HG03432 (cell line): ENCODE measurements around the gene GRK5.
A peak's percentile ranks its signal among the peaks of the same experiment; 100 is the strongest.
"Not testable (repeated sequence)": the region's sequence is repeated elsewhere in the genome, so short reads cannot be mapped to it uniquely, and the experiment has no call there.

Source experiments
- ATAC-seq: cut with Tn5 transposase; IDR thresholded peaks from one replicate; pipeline ENCODE4 v1.9.1; 2021; ENCODE audit warnings: mild to moderate bottlenecking, moderate library complexity; ENCODE audit not compliant: unreplicated experiment

Gene GRK5

DNA sequence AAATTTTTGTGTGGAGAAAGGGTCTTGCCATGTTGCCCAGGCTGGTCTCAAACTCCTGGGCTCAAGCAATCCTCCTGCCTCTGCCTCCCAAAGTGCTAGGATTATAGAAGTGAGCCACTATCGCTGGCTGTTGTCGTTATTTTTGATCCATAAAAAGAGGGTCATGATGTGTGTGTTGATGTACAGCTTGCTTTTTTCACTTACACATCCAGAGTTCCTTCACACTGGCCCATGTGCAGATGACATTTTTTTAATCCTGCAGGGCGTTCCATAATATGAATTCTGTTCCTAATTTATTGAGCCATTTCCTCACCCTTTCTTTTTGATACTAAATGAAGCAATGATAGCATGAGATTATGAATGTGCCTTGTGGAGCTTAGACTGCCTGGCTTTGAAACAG lies 40.8 kb downstream of the GRK5 start:
- ATAC-seq: no peak

DNA sequence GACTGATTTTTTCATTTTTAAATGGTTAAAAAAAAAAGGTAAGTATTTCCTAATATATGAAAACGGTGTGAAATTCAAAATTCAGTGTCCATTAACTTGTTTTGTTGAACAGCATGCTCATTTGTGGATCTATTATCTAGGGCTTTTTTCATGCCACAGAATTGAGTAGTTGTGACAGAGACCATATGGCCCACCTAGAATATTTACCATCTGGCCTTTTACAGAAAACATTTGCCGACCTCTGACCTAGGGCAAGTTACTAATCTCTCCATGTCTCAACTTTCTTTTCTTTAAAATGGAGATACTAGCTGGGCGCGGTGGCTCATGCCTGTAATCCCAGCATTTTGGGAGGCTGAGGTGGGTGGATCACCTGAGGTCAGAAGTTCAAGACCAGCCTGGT lies 41.3 kb downstream of the GRK5 start:
- ATAC-seq: no peak

DNA sequence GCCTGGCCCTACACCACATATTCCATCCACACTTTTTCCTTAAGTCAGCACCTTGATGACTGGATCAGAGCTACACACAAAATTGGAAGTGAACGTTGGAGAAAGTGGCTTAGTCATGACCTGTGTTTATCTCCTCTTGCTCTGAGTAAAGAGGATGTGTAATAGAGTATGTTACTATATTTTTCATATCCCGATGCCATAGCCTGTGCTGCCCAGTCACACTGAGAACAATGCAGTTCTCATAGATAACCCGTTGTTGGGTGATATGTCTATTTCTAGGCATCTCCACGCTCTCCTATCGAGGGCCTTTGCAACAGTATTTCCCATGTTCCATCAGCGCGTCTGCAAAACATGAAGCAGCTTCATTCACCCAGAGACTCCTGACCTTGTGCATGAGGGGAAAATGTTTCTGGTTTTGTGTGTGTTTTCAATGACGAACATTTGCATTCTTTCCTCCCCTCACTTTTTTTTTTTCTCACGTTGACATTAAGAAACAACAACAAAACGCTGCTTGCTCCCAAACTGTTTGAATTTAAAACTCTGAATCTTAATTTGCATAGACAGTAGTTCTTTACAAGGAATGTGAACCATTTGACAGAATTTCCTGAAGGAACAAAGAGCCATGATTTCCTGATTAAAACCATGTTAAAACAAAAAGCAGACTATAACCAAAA lies 43.4 kb downstream of the GRK5 start:
- no peak for ATAC-seq

DNA sequence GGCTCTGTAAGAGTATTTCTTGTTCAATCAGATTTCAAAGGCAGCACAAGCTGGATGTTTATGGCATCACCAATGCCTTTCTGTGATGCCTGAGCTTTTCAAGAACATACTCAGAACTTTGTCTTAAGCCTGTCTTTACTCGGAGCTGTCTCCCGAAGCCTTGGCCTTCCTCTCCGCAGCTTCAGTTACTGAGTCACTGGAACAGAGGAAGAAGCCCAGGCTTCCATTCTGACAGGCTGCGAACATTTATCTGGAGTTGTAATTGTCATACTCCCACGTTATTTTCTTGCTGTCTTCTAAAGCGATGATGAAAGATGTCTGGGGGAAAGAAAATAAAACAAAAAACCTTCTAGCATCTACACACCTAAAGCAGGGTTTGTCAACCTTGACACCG lies 43.9 kb downstream of the GRK5 start:
- ATAC-seq: no peak

DNA sequence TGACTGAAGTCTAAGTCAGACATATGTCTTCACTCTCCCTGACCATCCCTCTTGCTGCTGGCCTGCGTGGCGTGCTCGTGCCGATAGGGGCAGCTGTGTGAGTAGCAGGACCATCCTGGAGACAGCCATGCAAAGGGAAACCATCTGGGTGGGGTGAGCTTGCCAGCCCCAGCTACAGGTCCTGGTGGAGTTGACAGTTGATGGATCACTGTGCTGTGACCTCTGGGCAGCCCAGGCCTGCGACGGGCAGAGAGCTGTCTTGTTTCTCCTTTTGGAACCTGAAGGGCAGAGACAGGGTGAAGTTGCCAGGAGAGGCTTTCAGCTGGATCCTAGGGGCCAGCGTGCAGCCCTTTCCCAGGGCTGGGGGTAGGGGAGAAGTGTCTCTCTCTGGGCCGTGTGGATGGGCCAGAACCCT lies 44.7 kb downstream of the GRK5 start:
- ATAC-seq: no peak

DNA sequence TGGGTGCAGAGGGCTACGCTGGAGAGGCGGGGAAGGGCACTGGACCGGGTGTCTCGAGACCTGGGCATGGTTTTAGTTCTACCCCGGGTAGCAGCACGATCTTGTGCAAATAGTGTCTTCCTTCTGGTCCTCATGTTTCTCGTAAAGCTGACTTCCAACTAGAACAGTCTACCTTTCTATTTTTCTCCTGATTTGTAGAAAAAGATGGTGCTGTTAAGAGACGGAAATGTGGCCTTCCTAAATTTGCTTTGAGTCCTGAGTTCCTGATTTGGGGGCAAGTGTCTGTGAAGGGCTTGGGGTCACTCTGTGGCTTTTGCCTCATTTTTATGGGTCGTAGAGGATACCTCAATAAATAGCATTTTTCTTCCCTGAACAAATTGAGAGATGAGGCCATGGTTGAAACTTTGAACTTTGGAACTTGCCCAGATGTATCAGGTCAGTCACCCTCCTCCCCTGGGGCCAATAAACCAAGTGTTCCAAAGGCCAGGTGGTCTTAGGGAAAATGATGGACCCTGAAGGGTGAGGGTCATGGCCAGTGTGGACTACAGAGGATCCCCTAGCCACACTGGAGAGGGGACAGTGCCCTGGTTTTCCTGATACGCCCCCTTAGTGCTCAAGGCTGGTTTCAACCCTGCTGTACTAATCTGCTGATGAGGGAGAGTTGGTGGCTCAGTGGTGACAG lies 45.2 kb downstream of the GRK5 start:
- no peak for ATAC-seq

DNA sequence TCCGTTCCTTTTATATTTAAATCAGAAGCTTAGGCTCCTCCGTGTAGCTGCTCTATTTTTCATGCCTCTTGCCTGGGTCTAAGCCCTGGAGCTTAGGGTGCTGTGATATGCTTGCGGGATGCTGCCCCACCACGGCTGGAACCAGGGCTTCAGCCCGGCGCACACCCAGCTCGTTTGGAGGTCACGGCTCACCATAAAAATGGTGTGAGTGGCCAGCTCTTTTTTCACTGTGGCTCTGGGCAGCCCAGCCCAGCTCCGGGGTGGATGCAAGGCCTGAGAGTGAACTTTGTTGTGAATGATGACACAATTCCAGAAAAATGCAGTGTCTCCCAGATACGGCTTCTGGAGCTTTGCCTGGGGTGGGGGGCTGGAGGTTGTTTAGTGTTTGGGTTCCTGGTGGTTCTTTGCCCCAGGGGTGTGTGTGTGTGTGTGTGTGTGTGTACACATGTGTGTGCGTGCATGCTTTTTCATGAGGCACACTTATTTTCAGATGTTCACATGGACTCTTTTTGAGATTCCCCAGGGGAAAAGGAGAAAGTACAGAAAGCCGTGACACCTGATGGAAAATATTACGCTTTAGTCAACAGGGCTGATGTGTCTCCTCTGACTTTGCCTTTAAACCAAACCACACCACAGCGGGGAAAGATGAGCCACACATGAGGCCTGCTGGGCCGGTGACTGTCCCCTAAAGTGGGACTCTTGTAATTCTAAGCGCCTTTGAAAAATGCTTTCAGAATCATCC lies 46.2 kb downstream of the GRK5 start:
- no peak for ATAC-seq

DNA sequence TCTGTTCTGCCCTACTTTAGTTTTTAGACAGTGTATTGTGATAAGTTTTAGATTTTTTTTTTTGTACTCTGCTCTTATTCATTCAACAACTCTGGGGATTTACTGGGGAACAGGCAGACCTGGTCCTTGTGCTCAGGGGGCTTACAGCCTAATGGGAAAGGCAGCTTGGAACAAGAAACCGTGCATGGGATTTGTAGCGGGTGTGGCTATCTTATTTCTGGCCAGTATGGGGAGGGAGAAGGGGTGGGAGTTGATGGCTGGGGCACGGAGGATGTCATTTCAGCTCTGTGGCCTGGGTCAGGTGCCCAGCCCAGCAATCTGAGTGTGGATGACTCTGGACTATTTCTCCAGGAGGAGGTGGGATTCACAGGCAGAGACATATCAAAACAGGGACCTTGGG lies 47.0 kb downstream of the GRK5 start:
- no peak for ATAC-seq

DNA sequence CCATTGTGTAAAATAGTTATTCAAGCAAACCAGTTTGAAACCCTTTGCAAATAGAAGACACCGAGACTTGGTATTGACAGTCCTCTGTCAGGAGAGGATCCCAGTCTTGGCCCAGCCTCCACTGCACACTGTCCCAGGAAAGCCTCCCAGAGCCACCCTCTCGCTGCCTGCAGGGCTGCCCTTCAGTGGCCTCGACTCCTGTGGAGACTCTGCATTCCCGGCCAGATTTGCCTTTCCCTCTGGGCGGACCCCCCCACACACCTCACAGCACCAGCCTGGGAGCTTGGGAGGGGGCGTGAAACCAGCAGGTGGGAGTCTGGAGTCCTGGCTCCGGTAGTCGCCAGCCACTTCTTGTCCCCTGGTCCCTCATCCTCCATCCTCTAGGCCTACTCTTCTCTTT lies 48.7 kb downstream of the GRK5 start:
- no peak for ATAC-seq

DNA sequence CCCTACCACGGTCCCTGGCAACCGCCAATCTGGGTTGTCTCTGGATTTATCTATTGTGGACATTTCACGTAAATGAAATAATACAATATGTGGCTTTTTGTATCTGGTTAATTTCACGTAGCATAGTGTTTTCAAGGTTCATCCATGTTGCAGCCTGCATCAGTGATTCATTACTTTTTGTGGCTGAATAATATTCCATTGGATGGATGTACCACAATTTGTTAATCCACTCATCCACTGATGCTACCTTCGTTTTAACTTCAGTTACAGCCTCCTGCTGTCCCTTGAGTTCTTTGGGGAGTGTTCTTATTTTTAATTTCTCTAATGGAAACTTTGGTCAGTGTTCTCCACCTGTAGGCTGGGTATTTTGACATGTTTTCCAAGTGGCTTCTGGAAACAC lies 49.5 kb downstream of the GRK5 start:
- no peak for ATAC-seq

DNA sequence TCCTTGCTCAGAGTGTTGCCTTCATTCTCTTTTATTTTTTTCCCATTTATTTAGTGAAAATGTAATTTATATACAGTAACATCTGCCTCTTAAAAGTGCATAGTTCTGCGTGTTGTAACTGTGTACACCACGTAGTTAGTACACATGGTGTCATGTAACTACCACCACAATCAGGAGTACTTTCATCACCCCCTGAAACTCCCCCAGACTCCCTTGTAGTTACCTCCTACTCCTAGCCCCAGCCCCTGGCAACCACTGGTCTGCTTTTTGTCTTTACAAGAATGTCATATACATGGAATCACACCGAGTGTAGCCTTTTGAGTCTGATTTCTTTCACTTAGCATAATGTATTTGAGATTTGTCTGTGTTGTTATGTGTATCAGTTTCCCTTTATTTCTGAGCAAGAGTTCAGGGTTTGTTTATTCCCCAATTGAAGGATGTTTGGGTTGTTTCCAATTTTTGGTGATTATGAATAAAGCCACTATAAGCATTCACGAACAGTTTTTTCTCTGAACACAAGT lies 50.6 kb downstream of the GRK5 start:
- ATAC-seq: no peak

DNA sequence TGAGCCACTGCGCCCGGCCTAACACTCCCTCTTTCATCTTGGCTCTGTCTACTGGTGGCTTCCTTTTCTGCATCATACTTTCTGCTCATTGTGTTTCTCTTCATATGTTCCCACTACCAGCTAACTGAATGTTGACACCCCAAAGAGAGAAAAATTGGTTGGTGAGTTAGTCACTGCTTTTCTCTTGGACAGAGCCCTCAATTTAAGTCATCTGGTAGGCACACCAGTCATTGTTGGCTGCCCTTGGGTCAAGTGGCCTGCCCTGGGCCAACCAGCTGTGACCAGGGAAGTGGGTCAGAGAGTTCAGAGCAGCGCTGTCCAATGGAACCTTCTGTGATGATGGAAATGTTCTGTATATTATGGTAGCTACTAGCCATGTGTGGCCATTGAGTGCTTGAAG lies 52.0 kb downstream of the GRK5 start:
- no peak for ATAC-seq

DNA sequence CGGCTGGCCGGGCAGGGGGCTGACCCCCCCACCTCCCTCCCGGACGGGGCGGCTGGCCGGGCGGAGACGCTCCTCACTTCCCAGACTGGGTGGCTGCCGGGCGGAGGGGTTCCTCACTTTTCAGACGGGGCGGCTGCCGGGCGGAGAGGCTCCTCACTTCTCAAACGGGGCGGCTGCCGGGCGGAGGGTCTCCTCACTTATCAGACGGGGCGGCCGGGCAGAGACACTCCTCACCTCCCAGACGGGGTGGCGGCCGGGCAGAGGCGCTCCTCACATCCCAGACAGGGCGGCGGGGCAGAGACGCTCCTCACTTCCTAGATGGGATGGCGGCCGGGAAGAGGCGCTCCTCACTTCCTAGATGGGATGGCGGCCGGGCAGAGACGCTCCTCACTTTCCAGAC lies 53.6 kb downstream of the GRK5 start:
- ATAC-seq: not testable (repeated sequence)

DNA sequence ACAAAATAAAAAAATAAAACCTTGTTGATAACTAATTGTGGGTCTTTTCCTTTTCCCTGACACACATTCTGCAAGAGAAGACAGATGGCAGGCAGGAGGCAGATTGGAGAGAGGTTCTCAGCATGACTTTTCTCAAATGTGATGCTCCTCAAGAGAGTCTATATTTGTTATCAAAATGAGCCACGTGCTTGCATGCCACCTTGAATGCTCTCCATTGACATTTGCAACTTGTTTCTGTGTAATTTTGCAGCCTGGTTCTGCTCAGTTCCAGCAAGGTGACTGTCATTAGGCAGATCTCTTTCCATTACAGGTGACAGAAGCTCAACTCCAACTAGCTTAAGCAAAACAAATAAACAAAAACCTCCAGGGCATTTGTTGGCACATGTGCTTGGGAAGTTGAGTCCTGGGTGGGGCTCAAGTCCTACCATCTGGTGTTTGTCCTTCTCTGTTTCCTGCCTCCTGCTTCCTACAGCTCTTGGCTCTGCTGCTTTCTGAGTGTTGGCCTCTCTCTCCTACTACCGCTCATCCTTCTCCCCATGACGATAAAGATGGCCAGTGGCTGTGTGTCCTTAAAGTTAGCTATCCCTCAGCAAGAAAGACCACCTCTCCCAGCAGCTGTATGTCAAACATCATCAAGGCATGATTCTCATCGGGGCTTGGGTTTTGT lies 56.7 kb downstream of the GRK5 start:
- ATAC-seq: no peak

DNA sequence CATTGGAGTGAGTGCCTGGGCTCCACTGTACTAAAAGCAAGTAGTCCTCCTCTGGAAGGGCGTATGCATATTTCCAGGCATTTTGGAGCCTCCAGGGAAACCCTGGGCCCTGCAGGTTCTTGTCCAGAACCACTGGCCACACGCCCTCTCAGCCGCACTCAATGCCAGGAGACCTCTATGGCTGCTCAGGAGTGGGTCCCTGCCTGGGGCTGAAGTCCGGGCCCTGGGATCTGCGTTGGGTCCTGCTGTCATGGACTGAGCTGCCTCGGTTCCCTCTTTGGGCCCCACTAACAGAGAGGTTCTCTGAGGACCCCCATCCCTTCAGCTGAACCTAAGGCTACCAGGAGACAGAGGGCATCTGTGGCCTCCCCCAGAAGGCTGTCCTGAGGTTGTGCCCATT lies 58.3 kb downstream of the GRK5 start:
- no peak for ATAC-seq

DNA sequence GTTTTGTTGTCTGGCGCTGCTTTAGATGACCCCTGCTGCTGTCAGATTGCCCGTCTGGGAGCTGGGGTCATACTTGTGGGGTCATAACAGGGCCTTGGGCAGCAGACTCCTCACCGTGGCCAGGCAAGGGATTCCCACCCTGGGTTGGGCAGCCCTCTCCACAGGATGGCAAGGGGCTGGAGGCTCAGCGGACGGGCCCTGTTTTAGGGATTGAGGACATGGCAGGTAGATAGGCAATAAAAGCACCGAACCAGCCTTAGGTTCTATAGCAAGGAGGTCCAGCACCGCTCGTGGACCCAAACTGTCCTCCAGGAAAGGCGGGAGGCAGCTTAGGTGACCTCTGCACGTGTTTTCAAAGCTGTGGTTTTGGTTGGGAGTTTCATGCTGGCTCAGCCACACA lies 60.0 kb downstream of the GRK5 start:
- ATAC-seq: no peak

DNA sequence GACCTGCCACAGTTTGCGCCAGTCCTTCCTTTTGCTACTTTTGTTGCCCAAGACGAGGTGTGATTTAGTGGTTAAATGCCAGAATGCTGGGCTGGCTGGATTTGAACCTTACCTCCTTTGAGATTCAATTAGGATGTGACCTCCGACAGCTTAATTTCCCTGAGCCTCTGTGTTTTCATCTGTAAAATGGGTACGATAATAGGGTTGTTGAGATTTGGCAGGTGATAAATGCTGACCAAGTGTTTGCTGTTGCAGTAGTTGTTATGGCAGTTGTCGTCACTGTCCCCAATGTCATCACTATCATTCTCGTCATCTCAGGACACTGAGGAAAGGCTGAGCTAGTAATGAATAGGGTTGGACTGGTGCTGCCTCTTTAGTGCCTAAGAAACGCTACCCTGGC lies 61.1 kb downstream of the GRK5 start:
- ATAC-seq: no peak

DNA sequence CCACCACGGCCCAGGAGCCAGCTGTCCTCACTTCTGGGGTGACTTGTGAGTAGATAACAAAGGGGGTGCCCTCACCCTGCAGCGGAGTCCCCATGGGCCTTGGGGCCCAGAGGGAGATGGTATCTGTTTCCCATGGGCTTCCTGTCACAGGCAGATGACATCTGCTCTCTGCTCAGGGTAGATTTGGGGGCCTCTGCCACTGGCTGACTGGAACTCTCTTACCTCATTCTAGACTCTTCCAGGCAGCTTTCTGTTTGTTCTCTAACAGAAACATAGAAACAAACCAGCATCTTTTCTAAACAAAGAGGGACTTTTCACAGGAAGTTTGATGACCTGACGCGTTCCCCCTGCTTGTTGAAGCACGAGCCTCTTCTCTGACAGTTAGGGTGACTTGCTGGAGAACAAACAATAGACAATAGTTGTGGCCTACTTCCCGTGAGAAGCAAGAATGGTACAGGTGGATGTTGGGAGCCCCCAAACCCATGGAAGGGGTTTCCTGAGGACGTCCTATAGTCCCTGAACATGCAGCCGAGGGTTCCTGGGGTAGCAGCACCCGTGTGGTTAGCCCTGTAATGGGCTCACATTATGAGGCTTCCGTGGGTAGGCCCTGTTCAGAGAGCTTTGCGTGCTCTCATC lies 61.6 kb downstream of the GRK5 start:
- peak; percentile 84 for ATAC-seq

DNA sequence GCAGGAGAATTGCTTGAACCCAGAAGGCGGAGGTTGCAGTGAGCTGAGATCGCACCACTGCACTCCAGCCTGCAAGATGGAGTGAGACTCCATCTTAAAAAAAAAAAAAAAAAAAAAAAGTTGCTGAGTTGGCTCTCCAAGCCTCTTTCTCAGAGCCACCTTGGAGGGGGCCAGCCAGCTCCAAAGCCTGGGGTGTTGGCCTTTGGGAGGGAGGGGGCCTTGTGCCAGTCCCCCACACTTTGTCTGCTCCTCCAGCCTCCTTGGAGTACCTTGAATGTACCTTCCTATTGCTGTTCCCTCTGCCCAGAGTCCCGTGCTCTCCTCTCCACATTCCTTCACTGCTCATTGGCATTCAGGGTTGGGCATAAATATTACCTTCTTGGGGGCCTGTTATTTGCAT lies 62.4 kb downstream of the GRK5 start:
- ATAC-seq: no peak

DNA sequence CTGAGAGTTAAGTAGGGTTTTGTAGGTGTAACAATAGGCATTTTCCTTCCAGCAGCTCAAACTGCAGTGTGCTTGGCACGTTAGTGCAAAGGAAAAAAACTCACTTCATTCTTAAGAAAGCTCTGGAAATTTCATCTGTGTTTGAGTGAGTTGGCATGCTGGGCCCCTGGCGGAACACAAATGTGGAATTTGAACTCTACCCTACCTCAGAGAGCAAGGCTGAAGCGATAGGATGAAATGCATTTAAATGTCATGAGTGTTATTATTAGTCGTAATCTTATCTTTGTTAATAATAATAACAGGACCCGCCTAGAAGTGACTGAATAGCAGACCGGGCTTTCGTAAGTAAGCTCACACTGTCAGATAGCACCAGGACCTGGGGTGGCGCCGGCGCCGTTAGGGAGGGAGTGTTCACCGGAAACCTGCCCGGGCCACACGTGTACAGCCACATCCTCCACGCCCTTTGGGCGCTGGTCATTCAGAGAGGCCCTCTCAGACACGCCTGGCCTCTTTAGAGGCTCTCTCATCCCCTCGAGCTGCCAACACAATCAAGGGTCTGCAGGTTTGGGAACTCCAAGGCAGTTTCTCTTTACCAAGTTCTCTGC lies 63.5 kb downstream of the GRK5 start:
- ATAC-seq: peak; percentile 60

DNA sequence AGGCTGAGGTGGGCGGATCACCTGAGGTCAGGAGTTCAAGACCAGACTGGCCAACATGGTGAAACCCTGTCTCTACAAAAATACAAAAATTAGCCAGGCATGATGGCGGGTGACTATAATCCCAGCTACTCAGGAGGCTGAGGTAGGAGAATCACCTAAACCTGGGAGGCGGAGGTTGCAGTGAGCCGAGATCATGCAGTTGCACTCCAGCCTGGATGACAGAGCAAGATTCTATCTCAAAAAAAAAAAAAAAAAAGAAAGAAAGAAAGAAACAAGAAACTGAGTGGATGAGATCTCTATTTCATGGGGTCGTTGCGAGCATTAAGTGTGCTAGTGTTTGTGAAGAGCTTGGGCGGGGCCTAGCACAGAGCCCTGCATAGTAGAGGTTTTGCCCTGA lies 65.0 kb downstream of the GRK5 start:
- ATAC-seq: not testable (repeated sequence)
